ENCODE measurements around the gene ATP11A. TPM values are rescaled to one million over a fixed set of nuclear protein-coding genes. Genes with fewer than 3 reads are reported as not detected.

Gene ATP11A
- total RNA-seq, 1 experiment from 2014 or later, result 80.4 TPM

- Histone ChIP-seq H3K27me3 (ENCODE audit: insufficient read depth, low read length) (no peaks in the 10 kb centered on the region), H3K4me1 (ENCODE audit: control insufficient read depth in 1 of 2, insufficient read depth in 2 of 2, low read length in 2 of 2) (no peaks in the 10 kb centered on the region), H3K79me2 (ENCODE audit: insufficient read depth, low read length) (no peaks in the 10 kb centered on the region), H3K36me3 (ENCODE audit: control insufficient read depth in 1 of 2, insufficient read depth in 2 of 2, low read length in 2 of 2) (peaks cover 14 to 33% of the 10 kb centered on the region in 2 experiments; a peak in 3 of 4 replicates), H3K27ac (ENCODE audit: low read depth, low read length) (no peak overlapping the region), H3K4me2 (ENCODE audit: low read length) (no peak overlapping the region), H2AFZ (ENCODE audit: low read depth, low read length, poor library complexity, severe bottlenecking) (no peak overlapping the region), H3K4me3 (replicated peaks in 1 of 2; ENCODE audit: low read depth in 1 of 2, low read length in 2 of 2) (no peak overlapping the region), H3K9ac (ENCODE audit: low read length) (no peak overlapping the region), H3K9me2 (ENCODE audit: insufficient read depth) (no peaks in the 10 kb centered on the region), H3K9me3 (ENCODE audit: control insufficient read depth in 1 of 2, insufficient read depth in 1 of 2, low read depth in 1 of 2, low read length in 2 of 2) (no peaks in the 10 kb centered on the region), H4K20me1 (ENCODE audit: insufficient read depth) (no peaks in the 10 kb centered on the region)
- DNase-seq (ENCODE audit: low read depth, low spot score), result no peak
- POLR2A ChIA-PET, result no interaction called here
- ATAC-seq, result no peak
- TF ChIP-seq EZH2 (IDR thresholded peaks at IDR 0.05), result no peak
- intact Hi-C loops (cut with micrococcal nuclease), result no loop called here
- CTCF ChIA-PET, result no interaction called here
- no TSS peak for BruUV-seq (replicated peaks)
- RAD21 ChIA-PET (ENCODE audit: low non-redundant PET in 1 of 2, low total read pairs in 2 of 2, uncharacterized antibody in 2 of 2, unreplicated experiment in 2 of 2), result no interaction called here
These were observed 138.9 kb downstream of the ATP11A start for GRCh38 chr13:112828756-112829155.

- Histone ChIP-seq H3K79me2 (ENCODE audit: insufficient read depth, low read length) (no peaks in the 10 kb centered on the region), H4K20me1 (ENCODE audit: insufficient read depth) (no peaks in the 10 kb centered on the region), H3K36me3 (ENCODE audit: control insufficient read depth in 1 of 2, insufficient read depth in 2 of 2, low read length in 2 of 2) (peaks cover 18 to 32% of the 10 kb centered on the region in 2 experiments; a peak in 3 of 4 replicates), H3K27me3 (ENCODE audit: insufficient read depth, low read length) (no peaks in the 10 kb centered on the region), H3K4me1 (ENCODE audit: control insufficient read depth in 1 of 2, insufficient read depth in 2 of 2, low read length in 2 of 2) (no peaks in the 10 kb centered on the region), H2AFZ (ENCODE audit: low read depth, low read length, poor library complexity, severe bottlenecking) (no peak overlapping the region), H3K9me2 (ENCODE audit: insufficient read depth) (no peaks in the 10 kb centered on the region), H3K27ac (ENCODE audit: low read depth, low read length) (no peak overlapping the region), H3K9ac (ENCODE audit: low read length) (no peak overlapping the region), H3K4me3 (replicated peaks in 1 of 2; ENCODE audit: low read depth in 1 of 2, low read length in 2 of 2) (no peak overlapping the region), H3K4me2 (ENCODE audit: low read length) (no peak overlapping the region), H3K9me3 (ENCODE audit: control insufficient read depth in 1 of 2, insufficient read depth in 1 of 2, low read depth in 1 of 2, low read length in 2 of 2) (no peaks in the 10 kb centered on the region)
- ATAC-seq (no peak), DNase-seq (ENCODE audit: low read depth, low spot score) (no peak)
- CTCF ChIA-PET, result no interaction called here
- POLR2A ChIA-PET, result no interaction called here
- RAD21 ChIA-PET (ENCODE audit: low non-redundant PET in 1 of 2, low total read pairs in 2 of 2, uncharacterized antibody in 2 of 2, unreplicated experiment in 2 of 2), result no interaction called here
- intact Hi-C loops (cut with micrococcal nuclease), result no loop called here
- BruUV-seq (replicated peaks), result no TSS peak
- no peak for TF ChIP-seq EZH2 (IDR thresholded peaks at IDR 0.05)
- TF ChIP-seq JUND (IDR thresholded peaks at IDR 0.05), result no peak
- TF ChIP-seq, protein P1, sequence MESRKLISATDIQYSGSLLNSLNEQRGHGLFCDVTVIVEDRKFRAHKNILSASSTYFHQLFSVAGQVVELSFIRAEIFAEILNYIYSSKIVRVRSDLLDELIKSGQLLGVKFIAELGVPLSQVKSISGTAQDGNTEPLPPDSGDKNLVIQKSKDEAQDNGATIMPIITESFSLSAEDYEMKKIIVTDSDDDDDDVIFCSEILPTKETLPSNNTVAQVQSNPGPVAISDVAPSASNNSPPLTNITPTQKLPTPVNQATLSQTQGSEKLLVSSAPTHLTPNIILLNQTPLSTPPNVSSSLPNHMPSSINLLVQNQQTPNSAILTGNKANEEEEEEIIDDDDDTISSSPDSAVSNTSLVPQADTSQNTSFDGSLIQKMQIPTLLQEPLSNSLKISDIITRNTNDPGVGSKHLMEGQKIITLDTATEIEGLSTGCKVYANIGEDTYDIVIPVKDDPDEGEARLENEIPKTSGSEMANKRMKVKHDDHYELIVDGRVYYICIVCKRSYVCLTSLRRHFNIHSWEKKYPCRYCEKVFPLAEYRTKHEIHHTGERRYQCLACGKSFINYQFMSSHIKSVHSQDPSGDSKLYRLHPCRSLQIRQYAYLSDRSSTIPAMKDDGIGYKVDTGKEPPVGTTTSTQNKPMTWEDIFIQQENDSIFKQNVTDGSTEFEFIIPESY (IDR thresholded peaks at IDR 0.05; ENCODE audit: extremely low read depth, insufficient replicate concordance, low read length), result no peak
- TF ChIP-seq POLR2A (IDR thresholded peaks at IDR 0.05; ENCODE audit: borderline replicate concordance, extremely low read depth, insufficient read depth, insufficient read length), result no peak
- no peak for TF ChIP-seq CTCF (IDR thresholded peaks at IDR 0.05 in 2 of 3, conservative IDR thresholded peaks at IDR 0.05 in 1 of 3; ENCODE audit: borderline replicate concordance in 1 of 3, insufficient read depth in 1 of 3, low read depth in 2 of 3, low read length in 2 of 3)
- TF ChIP-seq CBX3 (IDR thresholded peaks at IDR 0.05; ENCODE audit: low read depth), result no peak
- TF ChIP-seq SRF (IDR thresholded peaks at IDR 0.05; ENCODE audit: low read depth), result no peak
- TF ChIP-seq, protein P2, sequence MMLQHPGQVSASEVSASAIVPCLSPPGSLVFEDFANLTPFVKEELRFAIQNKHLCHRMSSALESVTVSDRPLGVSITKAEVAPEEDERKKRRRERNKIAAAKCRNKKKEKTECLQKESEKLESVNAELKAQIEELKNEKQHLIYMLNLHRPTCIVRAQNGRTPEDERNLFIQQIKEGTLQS (IDR thresholded peaks at IDR 0.05), result no peak
- TF ChIP-seq YY1 (IDR thresholded peaks at IDR 0.05; ENCODE audit: extremely low read depth, insufficient replicate concordance, low read depth, low read length), result no peak
- no peak for TF ChIP-seq SP1 (IDR thresholded peaks at IDR 0.05; ENCODE audit: low read depth)
- no peak for TF ChIP-seq EZH2phosphoT487 (IDR thresholded peaks at IDR 0.05; ENCODE audit: borderline replicate concordance)
- no peak for TF ChIP-seq SIN3A (IDR thresholded peaks at IDR 0.05; ENCODE audit: low read depth)
- no peak for TF ChIP-seq FOSL1 (IDR thresholded peaks at IDR 0.05; ENCODE audit: low read depth)
- TF ChIP-seq EGR1 (IDR thresholded peaks at IDR 0.05; ENCODE audit: low read depth), result no peak
- no peak for TF ChIP-seq RAD21 (IDR thresholded peaks at IDR 0.05; ENCODE audit: low read depth)
These were observed 141.4 kb downstream of the ATP11A start for GRCh38 chr13:112831196-112831595.

Data from HCT116 (cell line).